Heart left ventricle (tissue), 16 donors: ENCODE measurements around the gene CCDC87. TPM values are rescaled to one million over a fixed set of nuclear protein-coding genes. Genes with fewer than 3 reads are reported as not detected.
"Not testable (repeated sequence)": the region's sequence is repeated elsewhere in the genome, so short reads cannot be mapped to it uniquely, and the experiment has no call there.

Experiments used
- ATAC-seq, 4 donors: fragments of 200-7000 bp; cut with Tn5 transposase; one replicate each; pipeline ENCODE4 v1.9.1; 2020 to 2022; ENCODE audit warnings: moderate library complexity in 4 of 4, mild to moderate bottlenecking in 3 of 4, moderate number of reproducible peaks in 1 of 4
- DNase-seq, 5 donors: peaks; one replicate each; pipeline ENCODE4 v3.0.0-alpha.2; 2020
- H3K27ac ChIP-seq, 12 donors: fragments of 200-600 bp; sonication (generic) in 4 of 12; one replicate each; pipeline versions ENCODE4 v1.5.0 to v1.8.0; 2016 to 2022; ENCODE audit warnings: mild to moderate bottlenecking in 2 of 12
- H3K27me3 ChIP-seq, 9 donors: fragments of 200-600 bp; sonication (generic) in 2 of 9; one replicate each; pipeline versions ENCODE4 v1.5.1 to v1.8.0; 2016 to 2022; ENCODE audit warnings: mild to moderate bottlenecking in 3 of 9
- H3K36me3 ChIP-seq, 9 donors: fragments of 200-600 bp; sonication (generic) in 2 of 9; one replicate each; pipeline versions ENCODE4 v1.5.0 to v1.8.0; 2018 to 2022; ENCODE audit warnings: mild to moderate bottlenecking in 2 of 9
- H3K4me1 ChIP-seq, 12 donors: fragments of 200-600 bp; sonication (generic) in 4 of 12; one replicate each; pipeline versions ENCODE4 v1.5.0 to v1.8.0; 2016 to 2022; ENCODE audit warnings: mild to moderate bottlenecking in 3 of 12
- H3K4me3 ChIP-seq, 12 donors: fragments of 200-600 bp; sonication (generic) in 4 of 12; one replicate each; pipeline versions ENCODE4 v1.5.0 to v1.8.0; 2017 to 2022; ENCODE audit warnings: mild to moderate bottlenecking in 9 of 12, moderate library complexity in 4 of 12
- H3K9me3 ChIP-seq, 12 donors: fragments of 200-600 bp; sonication (generic) in 4 of 12; one replicate each; pipeline versions ENCODE4 v1.5.0 to v1.8.0; 2016 to 2022; ENCODE audit warnings: mild to moderate bottlenecking in 1 of 12
- POLR2A ChIP-seq, 2 donors: fragments of 450-650 bp; IDR thresholded peaks; one replicate each; pipeline ENCODE4 v1.6.1; 2017; ENCODE audit warnings: antibody characterized with exemption in 2 of 2, mild to moderate bottlenecking in 2 of 2, moderate library complexity in 2 of 2
- WGBS, 4 donors: extraction: QIAGEN DNeasy Blood & Tissue Kit in 2 of 4; methylation state at CpG; one replicate each; pipeline versions ENCODE4 v1.1.5 to v1.1.7; 2013 to 2018; 5-methylcytosine and 5-hydroxymethylcytosine counted together
- intact Hi-C, 10 donors: fragments of 100-400 bp; cut with DNase I; formaldehyde crosslinking; loops; one replicate each; pipeline versions ENCODE4 v1.11.1 to v1.14.2; 2022
- long read RNA-seq, 3 donors: library from polyadenylated mRNA; unstranded; transcript quantifications; one replicate each; pipeline ENCODE4 v2.0.0, GENCODE V29; 2020 to 2021
- polyA plus RNA-seq, 2 donors: library from polyadenylated mRNA; stranded (reverse); fragments of 200-250 nt; gene quantifications; one replicate each; pipeline ENCODE4 v1.2.3, GENCODE V29; 2013
- total RNA-seq, 9 donors: library from RNA; depleted of rRNA in 2 of 9; stranded (reverse); fragments of >200 nt in 2 of 9; fragmentation: NEBNext Ultra II Directional in 3 of 9; extraction: Animal tissue kit (Norgen Biotek cat#: 25700) in 3 of 9; gene quantifications; one replicate each; pipeline versions ENCODE4 v1.1.0 to v1.2.4, GENCODE V29; 2016 to 2023
- TF ChIP-seq, protein P1 (sequence below), 12 donors: fragments of 200-600 bp; sonication (generic) in 4 of 12; IDR thresholded peaks; one replicate each; pipeline versions ENCODE4 v1.5.0 to v1.8.0; 2018 to 2022; ENCODE audit warnings: antibody characterized with exemption in 12 of 12, mild to moderate bottlenecking in 5 of 12
- donor health status: ischemic (EF 13 %, LVEDD 7.1; RV severe dilation, severe dysfunction).
- donor health status: healthy with polysubstance abuse.
- donor health status: DM: no; HTN: yes; CAD: no.
- donor health status: DM: no; HTN: no; CAD: no.
- donor health status: ischemic (EF 25% LVEDD 6.9; RV normal size, moderate dysfunction).
- donor health status: ischemic (EF 25% LVEDD 5.7; RV mildly dilated, moderate dysfunction).
- donor health status: healthy.
- donor health status: DM: yes; HTN: yes; CAD: no.
- donor health status: ischemic (EF 35%, LVEDD 5.7; RV mildly dilated, moderate dysfunction).
- donor health status: nonischemic (EF 11% LVEDD 7.7; RV severe dilation, severe dysfunction).
- donor health status: DM: yes; HTN: yes; CAD: no.
- donor health status: PGD.
- donor health status: ischemic (EF 29% LVEDD 5.4; RV normal size, mild dysfunction).
- donor health status: nonischemic (EF 23%, LVEDD 6.1; RV moderate dilation, normal function).

CCDC87 gene, protein sequence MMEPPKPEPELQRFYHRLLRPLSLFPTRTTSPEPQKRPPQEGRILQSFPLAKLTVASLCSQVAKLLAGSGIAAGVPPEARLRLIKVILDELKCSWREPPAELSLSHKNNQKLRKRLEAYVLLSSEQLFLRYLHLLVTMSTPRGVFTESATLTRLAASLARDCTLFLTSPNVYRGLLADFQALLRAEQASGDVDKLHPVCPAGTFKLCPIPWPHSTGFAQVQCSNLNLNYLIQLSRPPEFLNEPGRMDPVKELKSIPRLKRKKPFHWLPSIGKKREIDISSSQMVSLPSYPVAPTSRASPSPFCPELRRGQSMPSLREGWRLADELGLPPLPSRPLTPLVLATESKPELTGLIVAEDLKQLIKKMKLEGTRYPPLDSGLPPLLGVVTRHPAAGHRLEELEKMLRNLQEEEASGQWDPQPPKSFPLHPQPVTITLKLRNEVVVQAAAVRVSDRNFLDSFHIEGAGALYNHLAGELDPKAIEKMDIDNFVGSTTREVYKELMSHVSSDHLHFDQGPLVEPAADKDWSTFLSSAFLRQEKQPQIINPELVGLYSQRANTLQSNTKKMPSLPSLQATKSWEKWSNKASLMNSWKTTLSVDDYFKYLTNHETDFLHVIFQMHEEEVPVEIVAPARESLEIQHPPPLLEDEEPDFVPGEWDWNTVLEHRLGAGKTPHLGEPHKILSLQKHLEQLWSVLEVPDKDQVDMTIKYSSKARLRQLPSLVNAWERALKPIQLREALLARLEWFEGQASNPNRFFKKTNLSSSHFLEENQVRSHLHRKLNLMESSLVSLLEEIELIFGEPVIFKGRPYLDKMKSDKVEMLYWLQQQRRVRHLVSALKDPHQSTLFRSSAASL
- under 1 TPM; 0.14 to 0.63 (median 0.36) TPM for total RNA-seq
- polyA plus RNA-seq, result under 1 TPM; 0.15 to 0.18 TPM
- long read RNA-seq, donor 1, result 0 reads
- long read RNA-seq, donor 2, partial matches to known transcripts, result 0 of 1 reads
- long read RNA-seq, donor 2, other reads (novel, unspliced or antisense), result 0 of 1 reads
- long read RNA-seq, donor 3, result 0 reads

DNA sequence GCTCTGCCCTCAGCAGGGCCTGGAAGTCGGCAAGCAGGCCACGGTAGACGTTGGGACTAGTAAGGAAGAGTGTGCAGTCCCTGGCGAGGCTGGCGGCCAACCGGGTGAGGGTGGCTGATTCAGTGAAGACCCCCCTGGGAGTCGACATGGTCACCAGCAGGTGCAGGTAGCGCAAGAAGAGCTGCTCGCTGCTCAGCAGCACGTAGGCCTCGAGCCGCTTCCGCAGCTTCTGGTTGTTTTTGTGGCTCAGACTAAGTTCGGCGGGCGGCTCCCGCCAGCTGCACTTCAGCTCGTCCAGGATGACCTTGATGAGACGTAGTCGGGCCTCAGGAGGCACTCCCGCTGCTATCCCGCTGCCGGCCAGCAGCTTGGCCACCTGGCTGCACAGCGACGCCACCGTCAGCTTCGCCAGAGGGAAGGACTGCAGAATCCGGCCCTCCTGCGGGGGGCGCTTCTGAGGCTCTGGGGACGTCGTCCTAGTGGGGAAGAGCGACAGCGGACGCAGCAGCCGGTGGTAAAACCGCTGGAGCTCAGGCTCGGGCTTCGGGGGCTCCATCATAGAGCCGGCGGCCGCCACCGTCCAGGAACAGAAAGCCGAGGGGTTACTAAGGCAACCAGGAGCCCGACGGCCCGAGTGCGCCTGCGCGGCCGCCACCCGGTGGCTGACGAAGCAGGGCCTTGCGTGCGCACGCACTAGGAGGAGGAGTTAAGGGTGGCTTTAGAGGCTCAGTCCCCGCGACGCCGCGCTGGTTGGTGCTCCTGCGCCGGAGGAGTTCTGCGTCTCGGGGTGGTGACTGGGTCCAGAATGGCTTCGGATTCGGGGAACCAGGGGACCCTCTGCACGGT is at the start of gene CCDC87, which contains the start of gene CCS:
TSS of gene CCDC87 (minus strand) at position 607 of the 846 bp plus-strand sequence. CDS start at position 559, 48 bp downstream.
TSS of gene CCS (plus strand) at position 729 of the 846 bp plus-strand sequence. CDS start at position 806, 77 bp downstream.
- H3K36me3 ChIP-seq, result no peaks in the 10 kb centered on the region
- no peaks in the 10 kb centered on the region for H3K27me3 ChIP-seq
- 7 to 20% (median 14%) methylated on average over 47 to 68 of the region's 68 CpGs for WGBS, 4 donors
- intact Hi-C loops, result loop anchor here in 7 of 10 donors (1.0 to 10.0 kb wide), 4 partner anchors 24 to 252 kb away; partner anchors contain the start of genes RBM4B (in 6 of the 7), RBM14 (in 1 of the 7) and RCE1 (in 1 of the 7)
- peak within 1 kb of the TSS; percentile 24 to 91 (median 80) for H3K27ac ChIP-seq
- no peaks in the 10 kb centered on the region for H3K9me3 ChIP-seq
- TF ChIP-seq POLR2A (IDR thresholded peaks at IDR 0.05), result peak; percentile 28 to 97
- TF ChIP-seq, protein P1, sequence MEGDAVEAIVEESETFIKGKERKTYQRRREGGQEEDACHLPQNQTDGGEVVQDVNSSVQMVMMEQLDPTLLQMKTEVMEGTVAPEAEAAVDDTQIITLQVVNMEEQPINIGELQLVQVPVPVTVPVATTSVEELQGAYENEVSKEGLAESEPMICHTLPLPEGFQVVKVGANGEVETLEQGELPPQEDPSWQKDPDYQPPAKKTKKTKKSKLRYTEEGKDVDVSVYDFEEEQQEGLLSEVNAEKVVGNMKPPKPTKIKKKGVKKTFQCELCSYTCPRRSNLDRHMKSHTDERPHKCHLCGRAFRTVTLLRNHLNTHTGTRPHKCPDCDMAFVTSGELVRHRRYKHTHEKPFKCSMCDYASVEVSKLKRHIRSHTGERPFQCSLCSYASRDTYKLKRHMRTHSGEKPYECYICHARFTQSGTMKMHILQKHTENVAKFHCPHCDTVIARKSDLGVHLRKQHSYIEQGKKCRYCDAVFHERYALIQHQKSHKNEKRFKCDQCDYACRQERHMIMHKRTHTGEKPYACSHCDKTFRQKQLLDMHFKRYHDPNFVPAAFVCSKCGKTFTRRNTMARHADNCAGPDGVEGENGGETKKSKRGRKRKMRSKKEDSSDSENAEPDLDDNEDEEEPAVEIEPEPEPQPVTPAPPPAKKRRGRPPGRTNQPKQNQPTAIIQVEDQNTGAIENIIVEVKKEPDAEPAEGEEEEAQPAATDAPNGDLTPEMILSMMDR (IDR thresholded peaks at IDR 0.05), result peak; percentile 48 to 86 (median 64)
- DNase-seq (peak; percentile 97 to 100 (median 98)), ATAC-seq (peak; percentile 97 to 99 (median 98))
- H3K4me3 ChIP-seq, result peak within 1 kb of the TSS; percentile 42 to 80 (median 68)
- peaks cover 2 to 38% (median 28%) of the 10 kb centered on the region in 12 donors for H3K4me1 ChIP-seq

DNA sequence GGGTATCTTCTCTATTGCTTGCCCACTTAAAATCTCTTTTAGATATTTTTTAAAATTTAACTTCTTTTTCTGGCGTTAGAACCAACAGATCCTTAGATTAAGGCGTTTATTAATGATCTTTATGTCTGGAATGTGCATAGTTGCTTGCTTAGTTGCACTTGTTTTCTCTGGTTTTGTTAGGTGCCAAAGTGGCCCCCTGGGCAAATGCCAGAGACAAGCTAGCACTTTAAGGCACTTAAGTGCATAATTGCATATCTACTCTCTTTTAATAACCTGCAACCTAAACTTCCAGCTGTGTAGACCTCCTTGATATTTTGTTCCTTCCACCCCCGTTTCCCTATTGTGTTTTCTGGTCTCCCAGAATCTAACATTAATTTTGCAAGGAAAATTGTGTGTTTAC is 49.0 kb upstream of the CCDC87 start:
- Histone ChIP-seq H3K27ac (peak overlapping the region in 2 of 12 donors; percentile 7 to 26), H3K4me3 (peak overlapping the region in 9 of 12 donors; percentile 15 to 94 (median 75)), H3K36me3 (peaks cover 3 to 74% (median 71%) of the 10 kb centered on the region in 9 donors), H3K9me3 (no peaks in the 10 kb centered on the region), H3K4me1 (peaks cover 22 to 91% (median 81%) of the 10 kb centered on the region in 12 donors), H3K27me3 (no peaks in the 10 kb centered on the region)
- ATAC-seq (no peak), DNase-seq (no peak)
- intact Hi-C loops, result no loop called here
- TF ChIP-seq, protein P1 (IDR thresholded peaks at IDR 0.05), result no peak
- no peak for TF ChIP-seq POLR2A (IDR thresholded peaks at IDR 0.05)
- 13 to 20% (median 17%) methylated on average over 3 of the region's 3 CpGs for WGBS, 4 donors

DNA sequence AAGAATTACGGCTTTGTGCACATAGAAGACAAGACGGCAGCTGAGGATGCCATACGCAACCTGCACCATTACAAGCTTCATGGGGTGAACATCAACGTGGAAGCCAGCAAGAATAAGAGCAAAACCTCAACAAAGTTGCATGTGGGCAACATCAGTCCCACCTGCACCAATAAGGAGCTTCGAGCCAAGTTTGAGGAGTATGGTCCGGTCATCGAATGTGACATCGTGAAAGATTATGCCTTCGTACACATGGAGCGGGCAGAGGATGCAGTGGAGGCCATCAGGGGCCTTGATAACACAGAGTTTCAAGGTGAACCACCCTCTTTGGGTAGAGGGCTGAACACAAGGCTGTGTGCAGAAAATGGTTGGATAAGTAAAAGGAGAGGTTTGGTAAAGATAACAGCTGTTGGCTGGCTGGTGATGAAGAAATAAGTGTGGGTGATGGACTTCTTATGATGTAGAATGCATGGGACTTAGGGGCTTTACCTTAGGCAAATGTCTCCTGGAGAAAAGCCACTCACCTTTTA is 47.0 kb upstream of the CCDC87 start:
- Histone ChIP-seq H3K27ac (peak overlapping the region in 2 of 12 donors; percentile 15 to 91), H3K4me1 (peaks cover 22 to 79% (median 64%) of the 10 kb centered on the region in 12 donors), H3K36me3 (peaks cover 3 to 55% (median 52%) of the 10 kb centered on the region in 9 donors), H3K4me3 (peak overlapping the region in 11 of 12 donors; percentile 65 to 94 (median 75))
- intact Hi-C loops, result loop anchor here in 5 of 10 donors (2.0 to 5.0 kb wide), 5 partner anchors 23 to 59 kb away; partner anchors contain the start of genes RBM4B (in 2 of the 5) and RBM14 (in 1 of the 5)
- H3K9me3 ChIP-seq, DNase-seq, H3K27me3 ChIP-seq, ATAC-seq: not testable (repeated sequence)
- WGBS, 4 donors, result 51 to 61% (median 57%) methylated on average over 9 to 10 of the region's 10 CpGs
